NCI-H1417 (cell line): ENCODE measurements around the gene CFAP47.
"Not testable (repeated sequence)": the region's sequence is repeated elsewhere in the genome, so short reads cannot be mapped to it uniquely, and the experiment has no call there.

Experiments
- DNase-seq, 3 experiments: peaks; one replicate each; lab custom pipeline; 2025; lab: John Stamatoyannopoulos, UW

The CFAP47 gene

DNA sequence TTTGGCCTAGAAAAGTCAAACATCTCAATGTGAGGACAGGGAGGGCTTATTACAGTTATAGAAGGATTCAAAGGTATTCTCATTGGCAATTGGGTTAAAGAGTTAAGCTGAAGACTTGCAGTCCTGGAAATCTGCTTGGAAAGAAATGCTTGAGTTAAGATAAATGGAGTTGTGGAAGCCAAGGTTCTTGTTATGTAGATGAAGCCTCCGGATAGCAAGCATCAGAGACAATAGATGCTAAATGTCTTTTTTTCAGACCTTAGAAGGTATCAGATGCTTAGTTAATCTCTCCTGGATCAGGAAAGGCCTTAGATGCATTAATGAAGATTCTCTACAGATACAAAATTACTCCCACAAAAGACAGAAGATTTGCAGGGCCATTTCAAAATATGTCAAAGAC is 299.3 kb downstream of the CFAP47 start:
- DNase-seq, result no peak

DNA sequence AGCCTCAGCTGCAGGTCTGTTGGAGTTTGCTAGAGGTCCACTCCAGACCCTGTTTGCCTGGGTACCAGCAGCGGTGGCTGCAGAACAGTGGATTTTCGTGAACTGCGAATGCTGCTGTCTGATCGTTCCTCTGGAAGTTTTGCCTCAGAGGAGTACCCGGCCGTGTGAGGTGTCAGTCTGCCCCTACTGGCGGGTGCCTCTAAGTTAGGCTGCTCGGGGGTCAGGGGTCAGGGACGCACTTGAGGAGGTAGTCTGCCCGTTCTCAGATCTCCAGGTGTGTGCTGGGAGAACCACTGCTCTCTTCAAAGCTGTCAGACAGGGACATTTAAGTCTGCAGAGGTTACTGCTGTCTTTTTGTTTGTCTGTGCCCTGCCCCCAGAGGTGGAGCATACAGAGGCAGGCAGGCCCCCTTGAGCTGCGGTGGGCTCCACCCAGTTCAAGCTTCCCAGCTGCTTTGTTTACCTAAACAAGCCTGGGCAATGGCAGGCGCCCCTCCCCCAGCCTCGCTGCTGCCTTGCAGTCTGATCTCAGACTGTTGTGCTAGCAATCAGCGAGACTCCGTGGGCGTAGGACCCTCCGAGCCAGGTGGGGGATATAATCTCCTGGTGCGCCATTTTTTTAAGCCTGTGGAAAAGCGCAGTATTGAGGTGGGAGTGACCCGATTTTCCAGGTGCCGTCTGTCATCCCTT is 315.4 kb downstream of the CFAP47 start:
- not testable (repeated sequence) for DNase-seq

DNA sequence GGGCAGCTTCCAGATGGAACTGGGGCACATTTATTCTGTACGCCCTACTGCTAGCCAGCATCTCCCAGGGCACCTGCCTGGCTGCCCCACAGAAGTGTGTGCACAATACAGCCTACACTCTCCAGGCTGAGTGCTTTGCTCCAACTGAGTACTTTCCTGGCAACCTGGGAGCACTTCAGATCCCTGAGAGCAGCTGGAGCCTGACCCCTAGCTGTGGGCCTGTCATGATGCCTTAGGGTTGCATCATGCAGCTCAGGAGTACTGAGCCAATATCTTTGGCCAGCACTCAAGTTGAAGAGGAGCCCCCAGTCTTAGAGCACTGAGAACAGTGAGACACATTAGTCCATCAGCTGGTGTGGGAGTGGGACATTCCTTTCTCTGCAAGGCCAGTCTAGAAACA is 321.9 kb downstream of the CFAP47 start:
- no peak for DNase-seq

DNA sequence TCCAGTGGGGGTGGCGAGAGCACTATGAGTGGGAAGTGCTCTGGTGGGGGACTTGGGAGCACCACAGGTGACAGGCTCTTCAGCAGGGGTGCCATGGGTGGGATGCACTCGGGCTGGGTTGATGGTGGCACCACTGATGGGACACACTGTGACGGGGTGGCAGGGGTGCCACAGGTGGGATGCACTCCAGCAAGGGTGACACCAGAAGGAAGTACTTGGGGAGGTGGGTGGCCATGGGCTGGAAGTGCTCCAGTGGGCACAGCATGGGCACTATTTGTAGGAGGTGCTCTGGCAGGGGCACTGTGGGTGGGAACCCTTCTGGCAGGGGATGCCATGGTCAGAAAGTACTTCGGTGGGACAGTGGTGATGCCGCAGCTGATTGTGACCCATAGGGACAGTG is 346.6 kb downstream of the CFAP47 start:
- DNase-seq, result no peak

DNA sequence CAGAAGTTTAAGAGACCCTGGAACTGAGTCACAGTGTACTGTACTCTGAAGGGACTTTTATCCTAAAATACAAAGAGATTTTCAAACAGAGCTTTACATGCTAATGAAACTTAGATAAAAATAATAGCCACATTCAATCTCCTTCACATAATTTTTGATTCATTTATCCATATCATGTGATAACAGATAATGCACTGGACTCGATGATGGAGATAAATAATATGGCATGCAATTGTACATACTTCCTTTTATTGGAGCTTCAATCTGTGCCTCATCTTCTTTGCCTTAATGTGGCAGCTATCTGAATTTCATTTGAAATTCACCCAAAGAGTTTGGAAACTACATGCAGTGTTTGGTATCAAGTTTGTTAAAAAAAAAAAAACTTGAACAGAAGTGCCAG is 390.6 kb downstream of the CFAP47 start:
- no peak for DNase-seq

DNA sequence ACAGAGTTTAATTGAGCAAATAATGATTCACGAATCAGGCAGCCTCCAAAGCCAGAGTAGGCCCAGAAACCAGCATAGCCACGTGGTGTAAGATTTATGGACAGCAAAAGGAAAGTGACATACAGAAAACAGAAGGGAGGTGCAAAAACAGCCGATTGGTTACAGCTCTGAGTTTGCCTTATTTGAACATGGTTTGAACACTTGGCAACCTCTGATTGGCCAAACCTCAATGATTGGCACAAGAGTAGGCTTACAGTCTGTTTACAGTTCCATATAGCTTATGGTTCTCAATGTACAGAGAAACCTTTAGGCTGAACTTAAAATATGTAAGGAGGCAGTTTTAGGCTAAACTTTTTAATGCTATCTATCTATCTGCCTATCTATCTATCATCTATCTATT is 394.8 kb downstream of the CFAP47 start:
- no peak for DNase-seq

DNA sequence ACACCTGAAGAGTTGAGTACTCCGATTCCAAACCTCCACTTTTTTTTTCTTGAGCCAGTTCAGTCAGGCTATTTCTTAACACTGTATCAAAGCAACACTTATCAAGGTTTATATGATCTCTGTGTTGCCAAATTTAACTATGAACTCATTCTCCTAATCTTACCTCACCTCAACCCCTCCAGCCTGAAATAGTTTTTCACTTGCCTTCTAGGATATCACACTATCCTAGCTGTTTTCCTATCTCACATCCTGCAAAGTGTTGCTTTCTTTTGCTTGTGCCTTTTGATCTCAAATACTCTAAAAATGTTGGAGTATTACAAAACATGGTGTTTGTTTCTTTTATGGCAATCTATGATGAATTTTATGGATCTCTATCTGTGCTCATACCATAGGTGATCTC is 415.0 kb downstream of the CFAP47 start:
- no peak for DNase-seq

DNA sequence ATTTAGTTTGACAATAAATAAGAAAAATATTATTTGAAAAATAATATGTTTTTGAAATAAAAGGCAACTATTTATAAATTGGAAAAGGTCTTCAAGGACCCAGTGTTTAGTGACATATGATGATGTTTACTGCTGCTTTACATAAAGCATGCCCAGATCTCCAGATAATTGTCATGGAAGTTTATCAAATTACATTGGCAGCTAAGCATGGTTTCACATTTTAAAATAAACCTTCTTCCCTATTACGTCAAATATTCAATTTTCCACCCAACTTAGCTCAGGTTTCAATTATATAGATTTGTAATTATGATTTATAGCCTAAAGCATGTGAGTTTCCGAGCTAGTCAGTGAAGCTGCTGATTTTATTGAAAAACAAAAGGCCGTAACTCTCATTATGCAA is 417.2 kb downstream of the CFAP47 start:
- DNase-seq, result peak in 1 of 3 experiments; percentile 21

DNA sequence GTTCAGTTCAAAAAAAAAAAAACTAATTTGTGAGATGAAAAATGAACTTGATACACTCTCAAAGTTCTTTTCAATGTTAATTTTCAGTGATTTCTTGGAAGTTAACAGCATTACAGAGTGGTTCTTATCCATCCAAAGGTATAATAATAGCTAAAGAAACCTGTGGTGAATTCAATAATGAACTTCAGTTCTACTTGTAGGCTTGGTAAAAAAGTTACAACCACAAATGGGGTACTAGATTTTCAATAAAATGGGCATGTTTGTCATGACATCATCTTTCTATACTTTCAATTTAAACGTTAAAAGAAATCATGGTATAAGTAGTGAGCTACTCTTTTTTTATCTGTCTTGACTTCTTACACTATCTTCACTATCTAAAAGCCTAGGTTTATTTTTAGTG is 424.8 kb downstream of the CFAP47 start:
- DNase-seq, result no peak

DNA sequence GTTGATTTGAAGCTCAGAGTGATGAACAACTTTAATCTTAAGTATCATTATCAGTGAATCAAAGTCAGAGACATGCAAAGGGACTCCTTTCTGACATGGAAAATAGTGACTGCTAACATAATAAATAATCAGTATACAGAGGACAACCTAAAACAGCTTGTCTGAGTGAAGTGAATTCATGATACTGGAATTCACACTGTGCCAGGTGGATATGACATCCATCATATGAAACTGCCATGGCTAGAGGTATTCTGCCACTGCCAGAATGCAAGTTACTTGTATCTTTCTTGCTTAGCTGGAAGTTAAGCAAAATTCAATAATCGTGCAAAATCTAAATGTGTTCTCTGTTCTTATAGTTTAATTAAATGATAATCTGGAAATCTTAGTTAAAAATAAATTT is 429.0 kb downstream of the CFAP47 start:
- no peak for DNase-seq

DNA sequence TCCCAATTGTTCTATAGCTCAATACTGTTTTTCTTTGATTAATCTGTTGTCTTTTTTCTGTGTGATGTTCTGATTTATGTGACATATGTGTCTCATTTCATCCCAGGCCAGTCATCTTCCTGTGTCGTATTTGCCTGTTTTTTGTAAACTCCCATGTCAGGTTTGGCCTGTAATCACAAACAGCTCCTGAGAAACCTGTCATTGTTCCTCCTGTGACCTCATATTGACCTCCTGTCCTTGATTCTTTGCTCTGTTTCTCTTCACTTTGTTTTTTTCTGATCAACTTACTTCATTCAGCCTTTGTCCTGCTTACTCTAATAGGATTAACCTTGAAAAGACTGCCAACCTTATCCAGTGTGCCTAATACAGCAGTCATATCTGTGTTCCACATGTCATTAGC is 438.3 kb downstream of the CFAP47 start:
- DNase-seq, result no peak

DNA sequence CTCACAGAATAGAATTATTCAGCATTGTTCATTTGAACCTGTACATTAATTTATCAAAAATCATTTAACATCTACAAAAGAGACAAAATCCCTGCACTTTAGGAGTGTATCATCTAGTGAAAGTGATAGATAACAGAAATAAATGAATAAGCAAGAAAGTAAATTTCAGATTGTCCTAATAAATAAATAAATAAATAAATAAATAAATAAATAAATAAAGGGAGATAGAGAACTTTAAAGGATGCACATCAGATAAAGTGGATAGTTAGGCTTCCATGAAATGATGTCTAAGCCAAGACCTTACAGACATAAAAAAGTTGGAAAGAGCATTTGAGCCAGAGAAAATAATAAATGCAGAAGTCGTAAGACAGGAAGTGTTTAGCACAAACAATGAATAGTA is 444.7 kb downstream of the CFAP47 start:
- DNase-seq, result no peak

DNA sequence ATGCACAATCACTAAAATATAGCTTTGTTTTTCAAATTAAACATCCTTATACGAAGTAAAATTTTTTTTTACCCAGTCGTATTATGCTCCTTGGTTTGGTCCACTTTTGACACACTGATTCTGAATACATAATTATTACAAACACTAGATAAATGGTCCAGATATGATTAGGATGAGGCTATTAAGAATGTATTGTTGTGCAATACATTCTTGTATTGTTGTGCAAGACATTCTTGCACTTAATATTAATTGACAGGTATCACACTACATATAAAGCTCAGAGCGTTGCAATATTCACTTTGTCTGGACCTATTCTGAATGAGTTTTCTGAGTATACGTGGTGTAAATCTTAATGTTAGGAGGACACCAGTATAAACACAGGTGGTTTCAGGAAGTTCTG is 464.0 kb downstream of the CFAP47 start:
- DNase-seq, result no peak

DNA sequence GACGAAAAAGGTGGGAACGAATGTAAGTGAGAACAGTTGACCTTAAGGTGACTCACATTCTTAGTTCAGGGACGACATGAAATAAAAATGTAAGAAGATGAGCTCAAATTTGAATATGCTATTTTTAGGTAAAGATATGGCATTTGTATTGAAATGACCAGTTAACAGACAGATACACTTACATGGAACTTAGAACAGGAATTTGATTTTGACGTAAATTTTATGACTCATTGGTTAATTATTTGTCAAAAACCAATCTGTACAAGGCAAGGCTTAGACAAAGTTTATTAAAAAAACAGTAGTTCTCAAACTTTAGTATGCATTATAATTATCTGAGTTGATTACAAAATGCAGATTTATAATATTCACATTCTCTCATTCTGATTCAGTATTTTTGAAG is 469.4 kb downstream of the CFAP47 start:
- DNase-seq, result no peak

DNA sequence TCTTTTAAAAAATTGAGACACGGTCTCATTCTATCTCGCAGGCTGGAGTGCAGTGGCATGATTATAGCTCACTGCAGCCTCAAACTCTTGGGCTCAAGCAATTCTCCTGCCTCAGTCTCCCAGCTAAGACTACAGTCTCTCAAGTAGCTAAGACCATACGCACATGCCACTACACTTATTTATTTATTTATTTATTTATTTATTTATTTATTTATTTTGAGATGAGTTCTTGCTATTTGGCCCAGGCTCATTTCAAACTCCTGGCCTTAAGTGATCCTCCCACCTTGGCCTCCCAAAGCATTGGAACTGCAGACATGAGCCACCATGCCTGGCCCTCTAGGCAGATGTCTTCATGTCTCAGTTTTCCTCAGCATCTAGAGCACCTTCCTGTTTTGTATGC is 482.2 kb downstream of the CFAP47 start:
- DNase-seq, result no peak

DNA sequence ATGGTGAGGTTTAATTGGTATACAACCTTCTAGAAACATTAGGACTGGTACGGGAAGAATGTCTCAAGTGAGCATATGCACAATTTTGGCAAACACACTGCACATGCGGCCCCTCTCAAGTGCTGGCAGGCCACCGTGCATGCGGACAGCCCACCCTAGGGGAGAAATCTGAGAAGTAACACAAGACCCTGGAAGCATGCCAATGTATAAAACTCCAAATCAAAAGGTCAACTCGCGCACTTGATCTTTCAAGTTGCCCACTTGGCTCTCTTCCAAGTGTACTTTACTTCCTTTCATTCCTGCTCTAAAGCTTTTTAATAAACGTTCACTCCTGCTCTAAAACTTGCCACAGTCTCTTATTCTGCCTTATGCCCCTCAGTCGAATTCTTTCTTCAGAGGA is 488.3 kb downstream of the CFAP47 start:
- DNase-seq, result peak in 1 of 3 experiments; percentile 58

DNA sequence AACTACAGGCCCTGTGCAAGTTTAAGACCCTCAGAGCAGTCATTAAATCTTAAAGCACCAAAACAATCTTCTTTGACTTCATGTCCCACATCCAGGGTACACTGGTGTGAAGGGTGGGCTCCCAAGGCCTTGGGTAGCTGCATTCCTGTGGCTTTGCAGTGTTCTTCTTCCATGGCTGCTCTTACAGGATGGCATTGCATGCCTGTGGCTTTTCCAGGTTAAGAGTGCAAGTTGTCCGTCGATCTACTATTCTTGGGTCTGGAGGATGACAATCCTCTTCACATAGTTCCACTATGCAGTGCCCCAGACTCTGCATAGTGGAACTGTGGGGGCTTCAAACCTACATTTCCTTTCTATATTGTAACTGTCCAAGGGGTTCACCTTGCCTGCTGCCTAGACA is 494.5 kb downstream of the CFAP47 start:
- DNase-seq, result no peak

DNA sequence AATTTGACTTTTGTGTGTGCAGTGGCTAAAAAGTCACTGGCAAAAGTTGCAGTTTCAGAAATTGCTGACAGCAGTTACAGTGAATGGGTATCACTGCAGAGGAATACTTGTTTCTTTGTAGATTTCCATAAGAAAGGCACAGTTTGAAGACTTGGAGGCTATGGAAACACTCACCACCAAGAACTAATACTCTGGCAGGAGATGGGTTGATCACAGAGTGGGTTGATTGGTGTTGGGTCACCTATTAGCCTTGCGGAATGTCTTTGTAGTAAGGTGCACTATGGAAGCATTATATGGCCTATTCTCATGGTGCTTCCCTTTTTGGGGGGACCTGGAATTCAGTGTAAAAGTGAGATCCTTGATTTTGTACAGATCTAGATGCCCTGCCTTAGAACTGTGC is 502.8 kb downstream of the CFAP47 start:
- DNase-seq, result no peak

DNA sequence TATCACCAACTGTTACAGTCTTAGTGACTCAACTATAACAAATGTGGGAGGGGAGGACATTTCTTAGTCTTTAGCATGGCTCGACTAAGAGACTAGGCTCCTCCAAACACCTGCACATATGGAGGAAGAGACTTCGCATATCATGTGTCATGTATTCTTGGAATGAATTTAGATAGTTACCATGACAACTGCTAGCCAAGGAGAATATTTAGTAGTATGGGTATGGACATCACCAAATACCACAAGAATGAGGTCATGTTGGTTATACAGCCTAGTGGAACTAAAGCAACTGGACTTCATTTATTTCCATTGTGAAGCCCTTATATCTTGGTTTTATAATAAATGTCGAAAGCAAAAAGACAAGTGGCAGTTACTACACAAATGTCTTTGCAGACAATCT is 512.3 kb downstream of the CFAP47 start:
- no peak for DNase-seq

DNA sequence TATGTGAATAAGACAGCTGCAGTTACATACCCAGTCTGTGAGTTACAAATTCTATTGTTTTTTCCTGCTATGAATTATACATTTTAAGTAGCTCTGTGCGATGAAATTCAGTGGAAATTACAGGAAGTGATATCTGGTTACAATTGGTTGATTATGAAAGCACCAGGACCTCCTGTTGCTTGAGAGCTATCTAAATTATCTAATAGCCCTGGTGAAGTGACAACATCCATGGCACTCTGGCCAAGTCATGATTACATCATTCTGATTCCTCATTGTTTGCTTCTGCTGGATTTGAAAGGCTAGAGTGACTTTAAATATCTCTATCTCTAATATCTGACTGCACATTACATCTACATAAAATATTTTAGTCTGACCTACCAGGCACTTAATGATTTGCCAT is 515.0 kb downstream of the CFAP47 start:
- DNase-seq, result peak in 2 of 3 experiments; percentile 56 to 88
